ENCODE results near the gene MEIKIN.

Gene MEIKIN

GRCh38 chr5:131973089-131973712 is 27.7 kb upstream of the MEIKIN start:
- DNase-seq, result no peak

GRCh38 chr5:131968396-131968954 is 23.0 kb upstream of the MEIKIN start:
- no peak for DNase-seq

- DNase-seq, result no peak
Observed at GRCh38 chr5:131966551-131966950, 21.1 kb upstream of the MEIKIN start.

GRCh38 chr5:131965826-131966415 is 20.5 kb upstream of the MEIKIN start:
- no peak for DNase-seq

GRCh38 chr5:131959906-131960305 is 14.4 kb upstream of the MEIKIN start:
- no peak for DNase-seq

GRCh38 chr5:131959136-131959535 is 13.7 kb upstream of the MEIKIN start:
- no peak for DNase-seq

GRCh38 chr5:131957721-131958441 is 12.4 kb upstream of the MEIKIN start:
- no peak for DNase-seq

GRCh38 chr5:131953969-131954368 is 8.5 kb upstream of the MEIKIN start:
- DNase-seq, result no peak

GRCh38 chr5:131952301-131952857 is 6.9 kb upstream of the MEIKIN start:
- no peak for DNase-seq

GRCh38 chr5:131950706-131951105 is 5.2 kb upstream of the MEIKIN start:
- no peak for DNase-seq

GRCh38 chr5:131947445-131947844 is 2.0 kb upstream of the MEIKIN start:
- DNase-seq, result no peak

GRCh38 chr5:131944702-131945550 is 537 bp downstream of the MEIKIN start:
- no peak for DNase-seq

- no peak for DNase-seq
Observed at GRCh38 chr5:131943916-131944315, 1.5 kb downstream of the MEIKIN start.

- DNase-seq, result no peak
Observed at GRCh38 chr5:131942016-131942415, 3.4 kb downstream of the MEIKIN start.

- DNase-seq, result no peak
Observed at GRCh38 chr5:131939690-131940345, 5.6 kb downstream of the MEIKIN start.

- DNase-seq, result no peak
Observed at GRCh38 chr5:131932235-131932634, 13.2 kb downstream of the MEIKIN start.

- DNase-seq, result no peak
Observed at GRCh38 chr5:131928957-131929356, 16.5 kb downstream of the MEIKIN start.

GRCh38 chr5:131926168-131926567 is 19.3 kb downstream of the MEIKIN start:
- DNase-seq, result no peak

- no peak for DNase-seq
Observed at GRCh38 chr5:131916481-131916880, 29.0 kb downstream of the MEIKIN start.

- no peak for DNase-seq
Observed at GRCh38 chr5:131914472-131914871, 31.0 kb downstream of the MEIKIN start.

GRCh38 chr5:131913603-131914002 is 31.9 kb downstream of the MEIKIN start:
- DNase-seq, result no peak

- no peak for DNase-seq
Observed at GRCh38 chr5:131906668-131907067, 38.8 kb downstream of the MEIKIN start.

Measured in NCI-H2029 (cell line).